ENCODE results near the gene KCNT1.

Gene KCNT1

DNA sequence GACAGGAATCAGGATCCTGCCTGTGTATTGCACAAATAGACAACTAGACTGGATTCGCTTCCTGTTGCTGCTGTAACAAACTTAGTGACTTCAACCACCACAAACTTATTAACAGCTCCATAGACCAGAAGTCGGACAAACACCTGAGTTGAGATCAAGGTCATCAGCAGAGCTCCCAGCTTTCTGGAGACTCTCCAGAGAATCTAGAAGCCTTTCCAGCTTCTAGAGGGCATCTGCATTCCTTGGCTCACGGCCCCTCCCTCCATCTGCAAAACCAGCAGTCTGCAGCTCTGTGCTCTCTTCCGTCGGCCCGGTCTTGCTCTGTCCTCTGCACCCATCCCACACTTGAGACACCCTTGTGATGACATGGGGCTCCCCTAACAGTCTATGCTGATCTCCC lies 99.1 kb downstream of the KCNT1 start:
- no peak for TF ChIP-seq FOXP2 (optimal IDR thresholded peaks at IDR 0.05; ENCODE audit: borderline replicate concordance, extremely low read depth, extremely low read length, insufficient read depth)
- TF ChIP-seq, protein P1, sequence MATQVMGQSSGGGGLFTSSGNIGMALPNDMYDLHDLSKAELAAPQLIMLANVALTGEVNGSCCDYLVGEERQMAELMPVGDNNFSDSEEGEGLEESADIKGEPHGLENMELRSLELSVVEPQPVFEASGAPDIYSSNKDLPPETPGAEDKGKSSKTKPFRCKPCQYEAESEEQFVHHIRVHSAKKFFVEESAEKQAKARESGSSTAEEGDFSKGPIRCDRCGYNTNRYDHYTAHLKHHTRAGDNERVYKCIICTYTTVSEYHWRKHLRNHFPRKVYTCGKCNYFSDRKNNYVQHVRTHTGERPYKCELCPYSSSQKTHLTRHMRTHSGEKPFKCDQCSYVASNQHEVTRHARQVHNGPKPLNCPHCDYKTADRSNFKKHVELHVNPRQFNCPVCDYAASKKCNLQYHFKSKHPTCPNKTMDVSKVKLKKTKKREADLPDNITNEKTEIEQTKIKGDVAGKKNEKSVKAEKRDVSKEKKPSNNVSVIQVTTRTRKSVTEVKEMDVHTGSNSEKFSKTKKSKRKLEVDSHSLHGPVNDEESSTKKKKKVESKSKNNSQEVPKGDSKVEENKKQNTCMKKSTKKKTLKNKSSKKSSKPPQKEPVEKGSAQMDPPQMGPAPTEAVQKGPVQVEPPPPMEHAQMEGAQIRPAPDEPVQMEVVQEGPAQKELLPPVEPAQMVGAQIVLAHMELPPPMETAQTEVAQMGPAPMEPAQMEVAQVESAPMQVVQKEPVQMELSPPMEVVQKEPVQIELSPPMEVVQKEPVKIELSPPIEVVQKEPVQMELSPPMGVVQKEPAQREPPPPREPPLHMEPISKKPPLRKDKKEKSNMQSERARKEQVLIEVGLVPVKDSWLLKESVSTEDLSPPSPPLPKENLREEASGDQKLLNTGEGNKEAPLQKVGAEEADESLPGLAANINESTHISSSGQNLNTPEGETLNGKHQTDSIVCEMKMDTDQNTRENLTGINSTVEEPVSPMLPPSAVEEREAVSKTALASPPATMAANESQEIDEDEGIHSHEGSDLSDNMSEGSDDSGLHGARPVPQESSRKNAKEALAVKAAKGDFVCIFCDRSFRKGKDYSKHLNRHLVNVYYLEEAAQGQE (IDR thresholded peaks at IDR 0.05; ENCODE audit: insufficient read depth in 1 of 2, low read depth in 2 of 2, low read length in 2 of 2) = no peak
- no peak for TF ChIP-seq POLR2AphosphoS5 (IDR thresholded peaks at IDR 0.05; ENCODE audit: low read depth, low read length)
- no peak for TF ChIP-seq SIN3A (IDR thresholded peaks at IDR 0.05; ENCODE audit: borderline replicate concordance, insufficient read depth, low read length)
- no peak for TF ChIP-seq TAF1 (IDR thresholded peaks at IDR 0.05; ENCODE audit: borderline replicate concordance, insufficient read depth, low read length)

DNA sequence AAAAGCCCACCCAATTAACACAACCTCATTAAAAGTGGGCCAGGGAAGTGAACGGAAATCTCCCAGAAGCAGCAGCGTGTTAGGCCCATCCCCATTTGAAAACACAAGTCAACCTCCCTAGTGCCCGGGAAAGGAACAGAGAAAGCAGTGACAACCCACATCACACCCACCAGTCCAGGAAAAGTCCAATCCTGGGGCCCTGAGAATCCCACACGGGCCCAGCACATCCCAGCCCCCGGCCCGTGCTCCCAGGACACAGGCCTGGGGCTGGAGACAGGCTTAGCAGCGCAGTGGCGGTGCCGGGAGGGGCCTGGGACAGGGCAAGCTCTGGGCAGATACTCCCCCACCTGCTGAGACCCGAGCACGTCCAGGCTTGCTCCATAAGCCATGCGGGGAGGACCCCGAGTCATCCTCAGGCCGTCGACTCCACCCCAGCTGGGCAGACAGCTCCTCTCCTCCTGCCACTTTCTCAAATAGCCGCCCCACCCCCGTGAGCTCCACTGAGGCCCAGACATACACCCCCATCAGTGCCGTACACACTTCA lies 101.0 kb downstream of the KCNT1 start:
- TF ChIP-seq, protein P1 (IDR thresholded peaks at IDR 0.05; ENCODE audit: insufficient read depth in 1 of 2, low read depth in 2 of 2, low read length in 2 of 2) = no peak
- TF ChIP-seq FOXP2 (optimal IDR thresholded peaks at IDR 0.05; ENCODE audit: borderline replicate concordance, extremely low read depth, extremely low read length, insufficient read depth) (no peak), TAF1 (IDR thresholded peaks at IDR 0.05; ENCODE audit: borderline replicate concordance, insufficient read depth, low read length) (no peak), SIN3A (IDR thresholded peaks at IDR 0.05; ENCODE audit: borderline replicate concordance, insufficient read depth, low read length) (no peak), POLR2AphosphoS5 (IDR thresholded peaks at IDR 0.05; ENCODE audit: low read depth, low read length) (no peak)

DNA sequence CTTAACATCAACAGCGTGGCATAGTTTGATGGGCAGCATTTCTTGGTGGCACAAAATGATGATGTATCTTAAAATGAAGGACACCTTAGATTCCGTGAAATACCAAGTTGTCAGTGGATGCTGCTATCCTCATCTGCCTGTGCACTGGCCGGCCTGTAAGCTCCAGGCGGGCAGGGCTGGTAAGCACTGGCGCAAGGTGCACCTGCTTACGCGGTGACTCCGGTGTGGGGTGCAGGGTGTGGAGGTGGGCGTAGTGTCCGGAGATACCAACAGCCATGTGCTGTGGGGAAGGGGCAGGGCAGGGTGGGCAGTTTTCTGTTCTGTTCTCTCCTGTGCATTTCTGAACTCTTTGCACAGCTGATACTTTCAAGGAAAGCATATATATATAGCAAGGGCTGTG lies 101.5 kb downstream of the KCNT1 start:
- no peak for TF ChIP-seq TAF1 (IDR thresholded peaks at IDR 0.05; ENCODE audit: borderline replicate concordance, insufficient read depth, low read length)
- no peak for TF ChIP-seq FOXP2 (optimal IDR thresholded peaks at IDR 0.05; ENCODE audit: borderline replicate concordance, extremely low read depth, extremely low read length, insufficient read depth)
- no peak for TF ChIP-seq POLR2AphosphoS5 (IDR thresholded peaks at IDR 0.05; ENCODE audit: low read depth, low read length)
- no peak for TF ChIP-seq SIN3A (IDR thresholded peaks at IDR 0.05; ENCODE audit: borderline replicate concordance, insufficient read depth, low read length)
- TF ChIP-seq, protein P1 (IDR thresholded peaks at IDR 0.05; ENCODE audit: insufficient read depth in 1 of 2, low read depth in 2 of 2, low read length in 2 of 2) = no peak

DNA sequence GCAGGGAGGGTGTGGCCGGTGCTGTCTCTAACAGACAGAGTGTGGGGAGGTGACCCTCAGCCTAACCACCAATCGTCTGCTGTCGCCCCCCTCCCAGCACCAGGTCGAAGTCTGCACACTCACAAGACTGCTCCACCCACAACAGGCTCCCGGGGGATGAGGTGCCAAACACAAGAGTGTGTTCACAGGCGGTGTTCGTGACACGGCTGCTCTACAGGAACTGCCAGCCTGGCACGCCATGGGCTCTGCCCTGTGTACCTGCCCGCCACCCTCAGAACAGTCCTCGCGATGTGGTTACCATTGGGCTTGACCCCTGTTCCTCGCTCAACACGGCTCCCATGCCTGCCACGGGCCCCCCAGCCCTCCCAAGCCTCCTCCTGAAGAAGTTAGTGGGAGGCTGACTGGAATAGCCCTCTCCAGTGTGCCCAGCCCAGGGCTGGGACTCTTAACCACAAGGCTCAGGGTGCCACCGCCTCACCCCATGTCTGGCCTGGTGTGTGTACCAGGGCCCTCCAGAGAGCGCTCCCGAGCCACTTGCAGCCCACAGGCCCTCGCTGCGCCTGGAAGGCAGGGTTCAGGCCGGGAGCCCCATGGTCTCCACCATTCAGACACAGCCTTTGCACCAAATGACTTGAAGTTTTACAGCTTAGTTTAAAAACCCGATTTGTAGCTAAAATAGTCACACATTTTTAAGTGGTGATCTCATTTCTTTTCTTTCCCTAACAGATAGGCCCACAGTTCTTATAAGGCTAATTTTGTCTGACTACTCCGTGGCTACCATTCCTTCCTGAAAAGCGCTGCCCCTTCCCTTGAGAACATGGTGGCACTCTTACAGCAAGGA lies 102.8 kb downstream of the KCNT1 start:
- TF ChIP-seq, protein P1 (IDR thresholded peaks at IDR 0.05; ENCODE audit: insufficient read depth in 1 of 2, low read depth in 2 of 2, low read length in 2 of 2) = no peak
- TF ChIP-seq POLR2AphosphoS5 (IDR thresholded peaks at IDR 0.05; ENCODE audit: low read depth, low read length) = no peak
- no peak for TF ChIP-seq TAF1 (IDR thresholded peaks at IDR 0.05; ENCODE audit: borderline replicate concordance, insufficient read depth, low read length)
- no peak for TF ChIP-seq SIN3A (IDR thresholded peaks at IDR 0.05; ENCODE audit: borderline replicate concordance, insufficient read depth, low read length)
- TF ChIP-seq FOXP2 (optimal IDR thresholded peaks at IDR 0.05; ENCODE audit: borderline replicate concordance, extremely low read depth, extremely low read length, insufficient read depth) = no peak

Measured in PFSK-1 (cell line).